GM19025 (cell line): ENCODE measurements around the gene ADGRG2.

Experiments used
- ATAC-seq: cut with Tn5 transposase; IDR thresholded peaks from one replicate; pipeline ENCODE4 v1.9.1; 2021; ENCODE audit warnings: mild to moderate bottlenecking, low read depth, moderate library complexity; ENCODE audit not compliant: unreplicated experiment

ADGRG2 gene, protein sequence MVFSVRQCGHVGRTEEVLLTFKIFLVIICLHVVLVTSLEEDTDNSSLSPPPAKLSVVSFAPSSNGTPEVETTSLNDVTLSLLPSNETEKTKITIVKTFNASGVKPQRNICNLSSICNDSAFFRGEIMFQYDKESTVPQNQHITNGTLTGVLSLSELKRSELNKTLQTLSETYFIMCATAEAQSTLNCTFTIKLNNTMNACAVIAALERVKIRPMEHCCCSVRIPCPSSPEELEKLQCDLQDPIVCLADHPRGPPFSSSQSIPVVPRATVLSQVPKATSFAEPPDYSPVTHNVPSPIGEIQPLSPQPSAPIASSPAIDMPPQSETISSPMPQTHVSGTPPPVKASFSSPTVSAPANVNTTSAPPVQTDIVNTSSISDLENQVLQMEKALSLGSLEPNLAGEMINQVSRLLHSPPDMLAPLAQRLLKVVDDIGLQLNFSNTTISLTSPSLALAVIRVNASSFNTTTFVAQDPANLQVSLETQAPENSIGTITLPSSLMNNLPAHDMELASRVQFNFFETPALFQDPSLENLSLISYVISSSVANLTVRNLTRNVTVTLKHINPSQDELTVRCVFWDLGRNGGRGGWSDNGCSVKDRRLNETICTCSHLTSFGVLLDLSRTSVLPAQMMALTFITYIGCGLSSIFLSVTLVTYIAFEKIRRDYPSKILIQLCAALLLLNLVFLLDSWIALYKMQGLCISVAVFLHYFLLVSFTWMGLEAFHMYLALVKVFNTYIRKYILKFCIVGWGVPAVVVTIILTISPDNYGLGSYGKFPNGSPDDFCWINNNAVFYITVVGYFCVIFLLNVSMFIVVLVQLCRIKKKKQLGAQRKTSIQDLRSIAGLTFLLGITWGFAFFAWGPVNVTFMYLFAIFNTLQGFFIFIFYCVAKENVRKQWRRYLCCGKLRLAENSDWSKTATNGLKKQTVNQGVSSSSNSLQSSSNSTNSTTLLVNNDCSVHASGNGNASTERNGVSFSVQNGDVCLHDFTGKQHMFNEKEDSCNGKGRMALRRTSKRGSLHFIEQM

DNA sequence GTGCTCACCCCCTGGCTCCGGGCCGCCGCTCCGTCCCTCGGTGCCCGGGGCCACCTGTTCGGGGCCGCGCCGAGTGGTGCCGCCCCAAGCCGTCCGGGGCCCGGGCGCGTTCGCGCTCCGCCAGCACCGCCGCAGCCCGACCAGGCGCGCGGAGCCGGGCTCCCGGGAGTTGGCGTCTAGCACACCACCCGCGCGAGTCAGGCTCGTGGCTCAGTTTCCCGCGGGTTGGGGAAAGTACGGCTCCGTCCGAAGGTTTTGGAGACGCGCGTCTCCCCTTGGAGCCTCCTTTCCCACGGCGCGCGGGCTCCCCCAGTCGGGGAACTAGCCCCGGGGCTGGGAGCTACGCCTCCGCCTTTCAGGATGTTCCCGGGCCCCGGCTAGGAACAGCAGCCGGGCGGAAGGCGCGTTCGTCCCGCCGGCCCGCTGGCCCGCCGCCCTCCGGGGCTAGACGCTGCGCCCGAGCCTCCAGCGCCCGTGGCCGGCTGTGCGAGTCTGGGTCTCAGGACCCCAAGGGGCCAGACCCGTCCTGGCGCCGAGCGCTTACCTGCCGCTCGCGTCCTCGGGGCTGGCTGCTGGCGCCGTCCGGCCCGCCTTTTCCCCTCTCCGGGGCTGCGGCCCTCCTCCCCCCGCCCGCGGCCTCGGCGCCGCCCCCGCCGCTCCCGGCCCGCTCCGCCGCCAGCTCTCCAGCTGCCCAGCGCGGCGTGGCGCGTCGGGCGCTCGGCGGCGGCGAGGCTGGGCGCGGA lies at the start of gene ADGRG2:
TSS of gene ADGRG2 (minus strand) at position 571 of the 743 bp plus-strand sequence. CDS start 53,634 bp downstream, outside the sequence.
- no peak for ATAC-seq

DNA sequence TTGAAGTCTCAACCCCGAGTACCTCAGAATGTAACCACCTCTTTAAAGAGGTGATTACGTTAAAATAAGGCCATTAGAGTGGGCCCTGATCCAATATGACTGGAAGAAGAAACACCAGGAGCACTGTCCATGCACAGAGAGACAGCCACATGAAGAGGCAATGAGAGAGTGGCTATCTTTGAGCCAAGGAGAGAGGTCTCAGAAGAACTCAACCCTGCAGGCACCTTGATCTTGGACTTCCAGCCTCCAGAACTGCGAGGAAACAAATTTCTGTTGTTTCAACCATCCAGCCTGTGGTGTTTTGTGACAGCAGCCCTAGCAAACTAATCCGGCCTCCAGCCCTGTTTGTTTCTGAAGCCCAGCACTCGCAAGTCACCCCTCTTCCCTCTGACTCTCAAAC lies 46.3 kb upstream of the ADGRG2 start:
- ATAC-seq, result no peak

DNA sequence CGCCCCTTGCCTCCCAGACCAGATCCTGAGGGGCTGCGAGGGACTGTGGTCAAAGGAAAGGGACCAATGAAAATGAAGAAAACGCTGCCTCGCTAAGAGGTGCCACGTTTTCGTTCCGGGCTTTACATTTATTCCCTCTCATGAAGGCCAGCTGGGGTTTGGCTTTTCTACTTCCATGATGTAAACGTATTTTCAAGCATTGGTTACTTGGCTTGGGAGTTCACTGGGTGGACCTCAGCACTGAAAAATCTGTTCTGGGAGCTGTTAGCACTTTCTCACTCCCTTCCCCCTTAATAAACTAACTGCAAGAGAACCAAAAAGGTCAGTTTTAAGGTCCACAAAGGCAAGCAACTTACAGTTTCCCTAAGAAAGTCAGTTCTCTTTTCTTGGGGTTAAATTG lies 40.6 kb upstream of the ADGRG2 start:
- ATAC-seq, result no peak

DNA sequence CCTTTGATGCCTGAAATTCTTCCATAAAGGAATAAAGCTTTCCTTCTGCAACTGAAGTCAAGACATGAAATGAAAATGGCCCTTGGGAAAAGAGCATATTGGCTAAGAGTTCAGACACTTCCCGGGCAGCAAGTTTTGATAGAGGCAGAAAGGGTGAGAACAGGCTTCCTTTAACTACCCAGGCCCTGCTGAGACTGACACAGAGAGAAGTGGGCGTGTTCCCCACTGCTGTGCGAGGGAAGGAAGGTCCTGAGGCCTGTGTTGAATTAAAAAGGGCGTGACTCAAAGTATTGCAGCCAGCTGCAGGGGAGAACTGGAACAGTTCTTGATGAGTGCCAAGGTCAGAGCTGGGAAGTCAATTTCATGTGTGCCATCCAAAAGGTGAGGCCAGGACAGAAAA lies 33.9 kb upstream of the ADGRG2 start:
- ATAC-seq, result no peak

DNA sequence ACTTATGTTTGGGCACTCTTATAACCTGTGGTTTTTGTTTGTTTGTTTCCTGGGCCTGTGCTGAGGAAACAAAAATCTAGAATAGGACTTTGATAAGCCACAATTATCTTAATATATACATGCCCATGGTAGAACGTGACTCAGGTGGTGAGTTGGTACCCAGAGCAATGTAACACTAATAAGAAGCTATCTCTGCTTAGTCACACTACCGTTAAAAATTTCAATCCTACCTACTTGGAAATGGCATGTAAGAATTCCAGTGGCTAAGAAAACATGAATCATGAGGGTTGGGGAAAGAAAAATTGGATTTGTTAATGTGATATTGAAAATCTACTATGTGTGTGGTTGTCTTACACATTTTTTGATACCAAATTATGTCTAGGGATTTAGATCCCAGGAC lies 30.5 kb upstream of the ADGRG2 start:
- no peak for ATAC-seq

DNA sequence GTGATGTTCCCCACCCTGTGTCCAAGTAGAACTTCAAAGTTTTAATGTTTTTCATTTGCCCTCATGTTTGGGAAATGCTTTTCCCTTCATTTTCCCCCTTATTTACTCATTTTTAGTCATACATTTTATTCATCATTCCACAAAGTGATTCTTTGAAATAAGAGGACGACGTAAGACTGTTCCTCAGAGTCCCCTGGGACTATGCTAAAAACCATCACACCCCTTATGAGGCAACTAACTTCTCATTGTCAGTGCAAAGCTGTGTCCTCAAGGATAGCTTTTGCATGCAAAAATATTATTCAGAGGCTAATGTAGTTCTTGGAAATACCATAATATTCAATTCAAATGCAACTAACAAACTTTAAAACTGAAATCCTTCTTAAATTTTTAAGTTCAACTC lies 14.8 kb upstream of the ADGRG2 start:
- ATAC-seq, result no peak

DNA sequence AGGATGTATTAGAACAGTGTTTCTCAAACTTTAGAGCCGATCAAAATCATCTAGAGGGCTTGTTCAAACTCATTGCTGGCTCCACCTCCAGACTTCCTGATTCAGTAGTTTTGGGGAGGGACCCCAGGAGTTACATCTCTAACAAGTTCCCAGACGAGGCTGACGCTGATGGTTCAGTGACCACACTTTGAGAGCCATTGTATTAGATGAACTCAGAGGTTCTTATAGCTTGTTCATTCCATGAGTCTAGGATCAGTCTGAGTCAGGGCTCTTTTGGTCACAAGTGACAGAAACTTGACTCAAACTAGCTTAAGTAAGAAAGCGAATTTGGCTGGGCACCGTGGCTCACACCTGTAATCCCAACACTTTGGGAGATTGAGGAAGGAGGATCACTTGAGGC lies 11.5 kb upstream of the ADGRG2 start:
- ATAC-seq, result no peak

DNA sequence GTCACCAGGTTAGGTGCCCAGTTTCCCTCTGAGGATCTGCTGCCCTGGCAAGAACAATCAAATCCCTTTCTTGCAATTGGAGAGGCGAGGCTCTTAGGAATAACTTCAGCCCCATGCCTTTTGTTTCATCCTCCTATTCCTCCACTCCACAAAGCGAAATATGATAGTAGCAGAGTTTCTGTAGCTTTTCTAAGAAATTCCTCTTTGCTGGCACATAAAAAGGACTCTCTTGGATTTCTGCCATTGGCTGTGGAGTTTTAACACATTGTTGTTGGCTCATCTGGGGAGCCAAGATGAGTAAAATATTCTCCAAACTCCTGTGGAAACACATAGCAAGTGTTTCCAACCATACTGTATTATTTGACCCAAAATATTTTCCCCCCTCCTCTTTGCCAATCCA lies 11.0 kb upstream of the ADGRG2 start:
- ATAC-seq, result no peak

DNA sequence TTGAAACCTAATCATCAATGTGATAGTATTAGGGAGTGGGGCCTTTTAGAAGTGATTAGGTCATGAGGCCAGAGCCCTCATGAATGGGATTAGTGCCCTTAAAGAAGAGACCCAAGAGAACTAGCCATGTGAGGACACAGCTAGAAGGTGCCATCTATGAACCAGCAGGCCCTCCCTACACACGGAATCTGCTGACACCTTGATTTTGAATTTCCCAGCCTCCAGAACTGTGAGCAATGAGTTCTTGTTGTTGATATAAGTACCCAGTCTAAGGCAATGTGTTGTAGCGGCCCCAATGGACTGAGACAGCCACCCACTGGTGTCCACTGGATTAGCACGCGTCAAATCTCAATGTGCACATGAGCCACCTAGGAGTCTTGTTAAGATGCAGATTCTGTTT lies 8.4 kb upstream of the ADGRG2 start:
- ATAC-seq, result no peak

DNA sequence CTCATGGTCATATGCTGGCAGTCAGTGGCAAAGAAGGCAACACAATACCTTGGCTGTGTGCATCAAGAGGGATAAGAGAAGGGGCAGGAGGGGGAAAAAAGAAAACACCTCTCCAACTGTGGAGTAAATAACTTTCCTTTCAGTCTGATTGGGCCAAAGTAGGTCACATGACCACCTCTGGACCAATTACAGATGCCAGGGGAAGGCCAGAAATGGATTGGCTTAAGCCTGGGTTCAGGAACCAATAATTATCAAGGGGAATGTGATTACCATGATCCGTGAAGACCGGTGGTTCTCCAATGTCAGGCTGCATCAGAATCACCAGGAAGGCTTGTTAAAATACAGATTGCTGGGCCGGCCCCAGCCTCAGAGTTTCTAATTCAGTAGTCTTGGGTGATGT lies 7.4 kb upstream of the ADGRG2 start:
- ATAC-seq, result no peak

DNA sequence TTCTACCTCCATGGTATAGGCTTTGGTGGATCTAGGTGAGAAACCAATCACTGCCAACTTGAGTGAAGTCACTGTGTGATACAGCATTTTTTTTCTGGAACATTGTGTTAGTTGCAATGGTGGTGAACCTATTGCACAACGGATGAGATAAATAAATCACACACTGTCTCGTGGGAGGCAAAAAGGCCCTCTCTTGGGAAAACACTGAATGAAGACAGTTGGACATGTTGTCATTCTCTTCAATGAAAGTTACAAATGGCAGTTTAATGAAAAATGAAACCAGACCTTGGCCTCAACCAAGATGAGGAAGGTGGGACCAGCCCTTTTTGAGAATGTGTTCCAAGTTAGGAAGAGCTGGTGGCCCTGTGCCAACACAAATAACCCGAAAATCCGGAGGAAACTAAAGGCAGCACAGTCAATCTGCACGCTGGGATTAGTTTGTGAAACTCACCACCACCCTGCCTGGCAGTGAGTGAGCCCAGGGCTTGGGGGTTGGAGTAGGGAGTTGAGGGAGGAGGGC lies 5.4 kb upstream of the ADGRG2 start:
- no peak for ATAC-seq

DNA sequence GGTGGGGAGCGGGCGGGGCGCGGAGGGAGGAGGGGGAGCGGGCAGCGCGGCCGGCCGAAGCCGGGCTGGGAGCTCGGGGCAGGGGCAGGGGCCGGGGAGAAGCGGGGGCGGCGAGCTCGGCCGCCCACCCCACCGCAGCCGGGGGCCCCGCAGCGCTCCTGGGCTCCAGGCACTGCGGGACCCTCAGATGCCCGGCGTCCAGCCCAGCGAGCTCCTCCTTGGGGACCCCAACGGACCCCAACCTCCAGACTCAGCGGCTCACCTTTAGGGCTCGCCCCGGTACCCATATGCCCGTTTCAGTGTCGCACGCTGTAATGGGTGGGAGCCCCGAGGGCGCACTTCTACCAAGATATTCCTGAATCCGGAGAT lies 357 bp upstream of the ADGRG2 start:
- no peak for ATAC-seq

DNA sequence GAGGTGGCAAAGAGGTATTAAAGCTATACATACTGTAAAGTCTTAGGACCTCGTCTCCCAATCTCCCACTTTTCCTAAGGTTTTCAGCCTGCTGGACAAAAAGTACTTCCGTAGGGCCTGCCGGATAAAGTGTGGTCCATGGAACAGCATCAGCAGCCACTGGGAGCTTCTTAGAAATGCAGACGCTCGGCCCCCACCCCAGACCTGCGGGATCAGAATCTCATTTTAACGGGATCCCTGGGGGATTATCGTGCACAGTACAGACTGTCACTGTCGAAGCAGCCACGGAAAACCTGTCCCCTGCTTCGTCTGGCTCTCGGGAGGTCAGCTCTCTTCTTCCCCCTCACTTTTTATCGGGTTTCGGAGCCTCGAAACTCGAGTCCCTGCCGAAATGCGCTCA lies 802 bp downstream of the ADGRG2 start:
- no peak for ATAC-seq

DNA sequence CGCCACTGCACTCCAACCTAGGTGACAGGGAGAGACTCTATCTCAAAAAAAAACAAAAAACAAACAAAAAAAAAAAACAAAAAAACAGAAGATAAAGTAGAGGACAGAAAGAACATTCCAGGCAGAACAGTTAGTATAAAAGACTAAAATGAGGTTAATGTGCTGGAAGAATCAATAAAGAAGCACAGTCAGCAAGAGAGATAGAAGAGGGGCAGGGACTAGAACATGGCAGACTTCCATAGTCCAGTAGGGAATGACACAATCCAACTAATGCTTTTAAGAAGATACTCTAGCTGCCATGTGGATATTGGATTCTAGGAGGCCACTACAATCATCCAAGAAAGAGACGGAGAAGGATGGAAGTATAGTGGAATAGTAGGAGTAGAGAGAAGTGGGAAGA lies 11.6 kb downstream of the ADGRG2 start:
- ATAC-seq, result no peak

DNA sequence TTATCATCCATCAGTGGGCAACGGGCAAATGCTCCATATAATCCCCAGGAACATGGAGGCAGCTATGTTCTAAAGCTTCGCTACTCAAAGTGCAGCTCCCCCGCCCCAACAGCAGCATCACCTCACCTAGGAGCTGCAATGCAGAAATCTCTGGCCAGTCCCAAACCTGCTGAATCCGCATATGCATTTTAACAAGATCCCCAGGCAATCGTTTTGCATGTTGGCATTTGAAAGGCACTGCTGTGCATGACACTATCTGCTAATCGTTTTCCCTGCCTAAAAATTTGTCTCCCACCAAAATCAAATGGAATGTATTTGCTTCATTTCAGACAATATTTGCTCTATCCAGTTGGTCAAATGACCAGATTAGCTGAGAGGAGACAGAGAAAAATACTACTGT lies 15.2 kb downstream of the ADGRG2 start:
- ATAC-seq, result no peak

DNA sequence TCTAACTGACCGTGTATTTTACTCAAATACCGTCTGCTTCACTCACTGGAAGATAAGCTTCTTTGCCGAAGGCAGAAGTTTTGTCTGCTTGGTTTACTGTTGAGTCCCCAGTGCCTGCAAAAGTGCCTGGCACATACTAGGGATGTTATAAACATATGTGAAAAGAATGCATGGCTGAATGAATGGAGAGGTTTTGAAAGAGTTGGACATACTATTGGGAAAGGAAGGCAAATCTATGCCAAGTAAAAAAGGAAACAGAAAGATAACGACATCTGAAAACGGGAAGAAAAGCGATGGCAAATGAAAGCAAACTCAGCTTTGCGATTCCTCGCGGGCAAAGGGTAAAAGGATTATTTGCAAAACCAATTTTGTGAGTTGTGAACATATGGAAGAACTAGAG lies 21.7 kb downstream of the ADGRG2 start:
- no peak for ATAC-seq

DNA sequence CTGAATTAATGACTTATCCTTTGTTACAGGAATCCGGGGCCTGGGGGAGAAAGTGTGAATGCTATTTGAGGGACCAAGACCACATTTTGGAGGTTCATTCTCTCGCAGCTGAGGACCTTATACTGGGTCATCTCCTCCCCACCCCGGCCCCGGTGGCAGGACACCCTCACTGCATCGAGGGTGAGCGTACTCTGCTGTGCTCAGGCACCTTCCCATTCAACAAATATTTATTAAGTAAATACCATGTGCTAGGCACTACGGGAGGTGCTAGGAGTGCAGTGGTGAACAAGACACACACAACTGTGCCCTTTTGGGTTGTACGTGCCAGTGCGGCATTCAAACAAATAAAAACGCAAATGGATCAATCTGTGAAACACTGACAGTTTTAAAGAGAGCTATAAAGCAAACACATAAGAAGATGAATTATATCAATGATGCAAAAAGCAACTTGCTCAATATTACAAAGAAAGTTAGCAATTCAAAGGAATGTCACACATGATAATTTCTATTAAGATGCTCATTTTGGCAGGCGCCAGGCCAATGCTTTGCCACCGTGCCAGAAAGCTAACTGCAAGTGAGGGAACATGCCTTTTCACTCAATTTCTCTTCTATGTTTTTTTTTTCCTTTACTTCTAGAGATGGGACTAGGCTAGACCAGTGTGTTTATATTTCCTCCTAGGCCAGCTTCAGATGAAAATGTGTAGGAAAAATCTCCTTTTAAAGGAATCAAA lies 24.6 kb downstream of the ADGRG2 start:
- no peak for ATAC-seq

DNA sequence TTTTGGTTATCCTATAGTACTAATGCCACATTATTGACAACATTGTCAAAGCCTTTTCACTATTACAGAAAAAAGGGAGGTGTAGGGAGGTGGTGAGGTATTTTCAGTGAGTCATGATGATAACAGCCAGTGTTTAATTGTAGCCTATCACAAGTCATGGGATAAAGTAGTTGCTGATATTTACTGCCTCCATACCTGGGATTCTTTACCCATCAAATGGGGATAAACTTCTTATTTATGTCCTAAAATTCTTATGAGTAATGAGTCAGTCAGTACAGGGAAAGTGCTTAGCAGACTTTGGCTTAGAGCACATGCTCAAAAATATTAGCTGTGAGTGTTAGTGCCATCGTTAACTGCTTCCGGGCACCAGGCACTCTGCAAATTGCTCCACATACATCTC lies 25.7 kb downstream of the ADGRG2 start:
- ATAC-seq, result no peak

DNA sequence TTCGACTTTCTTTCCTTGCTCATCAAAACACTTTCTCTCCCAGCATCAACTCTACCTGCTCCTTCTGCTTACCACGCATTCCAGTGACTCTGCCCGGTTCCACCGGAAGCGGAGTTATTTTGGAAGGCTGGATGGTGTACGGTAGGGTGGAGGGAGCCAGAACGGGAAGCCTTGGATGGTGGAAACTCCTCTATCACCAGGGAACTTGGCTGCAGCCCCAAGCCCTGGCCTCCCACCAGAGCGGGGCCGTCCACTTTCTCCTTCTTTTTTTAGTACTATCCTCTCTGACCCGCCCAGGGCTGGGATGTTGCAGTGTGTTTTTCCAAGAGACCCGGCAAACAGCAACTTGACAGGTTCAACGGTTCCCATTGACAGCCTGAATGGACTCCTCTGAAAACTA lies 27.6 kb downstream of the ADGRG2 start:
- no peak for ATAC-seq

DNA sequence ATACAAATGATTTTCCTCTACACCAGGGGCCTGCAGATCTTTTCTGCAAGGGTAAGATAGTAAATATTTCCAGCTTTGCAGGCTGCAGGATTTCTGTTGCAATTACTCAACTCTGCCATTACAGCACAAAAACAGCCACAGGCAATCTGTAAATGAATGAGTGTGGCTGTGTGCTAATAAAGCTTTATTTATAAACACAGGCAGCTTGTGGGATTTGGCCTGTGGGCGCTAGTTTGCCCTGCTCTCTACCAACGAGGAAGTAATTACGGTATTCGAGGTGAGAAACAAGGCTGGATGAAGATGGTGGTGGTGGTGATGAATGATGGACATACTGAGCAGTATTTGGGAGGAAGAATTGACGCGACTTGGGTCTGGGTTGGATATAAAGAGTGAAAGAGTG lies 30.7 kb downstream of the ADGRG2 start:
- ATAC-seq, result no peak
